SIG-M5 treated with dmso at 0.1 percent for 504 hours (cell line): ENCODE results near the gene KCNA10.
"Not testable (repeated sequence)": the region's sequence is repeated elsewhere in the genome, so short reads cannot be mapped to it uniquely, and the experiment has no call there.

Source experiments
- DNase-seq: peaks from one replicate; lab custom pipeline; 2025; ENCODE audit not compliant: unreplicated experiment; lab: John Stamatoyannopoulos, UW

Gene KCNA10

GRCh38 chr1:110535985-110536384 lies 17.0 kb upstream of the KCNA10 start:
- no peak for DNase-seq

DNA sequence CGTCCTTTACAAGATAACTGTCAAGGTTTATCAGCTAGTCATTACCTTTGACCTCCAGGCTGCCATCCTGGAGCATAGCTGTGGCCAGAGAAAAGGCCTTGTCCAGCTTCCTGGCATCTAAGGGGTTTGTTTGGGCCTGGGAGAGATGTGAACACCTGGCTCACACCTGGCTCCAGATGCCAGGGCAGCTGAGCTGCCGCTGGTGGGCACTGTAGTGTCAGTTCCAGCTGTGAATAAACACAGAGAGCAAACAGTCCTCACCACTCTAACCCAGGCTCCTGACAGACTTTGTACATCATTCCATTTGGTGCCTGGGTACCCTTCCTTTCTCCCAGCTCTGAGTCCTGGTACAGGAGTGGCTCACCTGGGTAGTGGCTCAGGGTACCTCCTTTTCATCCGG lies 14.3 kb upstream of the KCNA10 start:
- no peak for DNase-seq

DNA sequence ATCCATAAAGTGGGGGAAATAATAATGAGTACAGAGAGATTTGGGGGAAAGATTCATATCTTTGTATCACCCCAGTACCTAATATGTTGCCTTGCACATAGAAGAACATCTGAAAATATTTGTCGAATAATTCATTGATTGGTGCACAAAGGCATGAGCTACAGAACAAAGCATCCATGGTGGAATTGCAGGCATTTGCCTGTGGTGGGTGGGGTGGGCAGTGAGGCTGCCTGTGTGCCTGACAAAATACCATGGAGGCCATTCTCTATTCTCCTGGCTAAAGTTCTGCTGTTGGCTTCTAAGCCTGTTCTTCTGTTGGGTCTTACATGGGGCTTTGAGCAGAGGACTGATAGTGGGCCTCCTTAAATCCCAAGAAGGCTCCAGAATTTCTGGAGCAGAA lies 10.0 kb upstream of the KCNA10 start:
- DNase-seq = no peak

DNA sequence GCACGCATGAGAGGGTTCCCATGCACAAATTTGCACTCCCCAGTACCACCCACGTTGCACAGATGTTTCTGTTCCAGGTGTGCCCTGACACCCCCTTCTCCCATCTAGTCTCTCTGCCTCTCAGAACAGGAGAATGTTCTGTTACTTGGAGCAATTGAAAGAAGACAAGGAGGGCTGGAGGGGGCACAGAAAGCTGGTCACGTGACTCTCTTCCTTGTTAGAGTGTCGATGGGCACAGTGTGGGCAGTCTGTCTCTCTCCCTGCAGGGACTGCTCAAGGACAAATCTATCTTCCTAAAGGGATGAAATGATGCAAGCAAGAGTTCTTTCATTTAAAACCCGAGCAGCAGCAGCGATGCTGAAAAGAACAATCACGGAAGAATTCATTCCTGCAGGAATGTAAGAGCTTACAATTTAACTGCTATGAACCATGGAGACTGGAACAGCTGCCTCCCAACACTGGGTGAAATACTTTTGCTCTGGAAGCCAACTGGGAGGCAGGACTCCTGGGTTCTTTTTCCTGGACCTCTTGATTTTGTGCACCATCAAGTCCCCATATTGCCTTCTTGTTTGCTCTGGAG lies 7.3 kb upstream of the KCNA10 start:
- DNase-seq = no peak

GRCh38 chr1:110525249-110525595 lies 6.2 kb upstream of the KCNA10 start:
- no peak for DNase-seq

DNA sequence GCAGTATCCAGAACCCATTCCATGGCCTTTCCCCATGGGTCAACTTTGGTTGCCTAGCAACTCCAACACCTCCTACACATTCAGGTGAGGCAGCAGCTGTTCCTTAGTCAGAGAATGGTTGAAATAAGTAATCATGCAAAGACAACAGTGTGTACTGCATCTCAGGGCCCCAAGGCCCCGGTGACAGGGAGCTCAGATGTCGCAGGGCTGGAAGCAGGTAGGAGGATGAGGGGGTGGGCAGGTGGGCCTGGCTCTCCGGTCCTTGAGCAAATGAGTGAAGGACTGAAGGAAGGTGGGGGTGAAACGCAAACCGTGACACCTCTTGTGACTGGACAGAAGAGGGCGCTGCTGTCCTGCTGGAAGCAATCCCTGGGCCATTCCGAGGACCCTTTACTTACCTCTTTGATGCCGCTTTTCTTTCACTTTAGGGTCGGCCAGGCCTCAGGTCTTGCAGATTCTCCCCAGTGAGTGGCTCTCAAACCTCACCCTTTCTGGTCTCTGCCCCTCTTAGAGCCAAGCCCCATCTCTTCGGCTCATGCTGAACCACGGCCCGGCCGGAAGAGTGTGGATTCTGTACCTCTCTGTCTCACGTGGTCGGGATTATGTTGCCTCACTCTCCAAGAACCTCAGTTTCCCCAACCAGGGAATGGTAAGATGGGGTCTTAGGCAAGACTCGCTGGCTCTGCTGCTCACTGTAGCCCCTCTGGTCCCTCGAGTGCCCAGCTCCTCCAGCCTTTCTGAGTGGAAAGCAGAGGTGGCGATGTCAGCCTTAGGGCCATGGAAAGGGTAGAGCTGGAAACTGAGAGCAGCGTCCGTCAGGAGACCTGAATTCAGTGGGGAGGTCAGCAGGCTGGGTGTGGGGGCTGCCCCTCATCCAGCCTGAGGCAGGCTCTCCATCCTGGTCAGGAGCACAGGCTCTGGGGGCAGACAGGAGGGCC lies 5.6 kb upstream of the KCNA10 start:
- DNase-seq = peak; percentile 61

GRCh38 chr1:110523011-110523410 lies 4.0 kb upstream of the KCNA10 start:
- DNase-seq = peak; percentile 18

DNA sequence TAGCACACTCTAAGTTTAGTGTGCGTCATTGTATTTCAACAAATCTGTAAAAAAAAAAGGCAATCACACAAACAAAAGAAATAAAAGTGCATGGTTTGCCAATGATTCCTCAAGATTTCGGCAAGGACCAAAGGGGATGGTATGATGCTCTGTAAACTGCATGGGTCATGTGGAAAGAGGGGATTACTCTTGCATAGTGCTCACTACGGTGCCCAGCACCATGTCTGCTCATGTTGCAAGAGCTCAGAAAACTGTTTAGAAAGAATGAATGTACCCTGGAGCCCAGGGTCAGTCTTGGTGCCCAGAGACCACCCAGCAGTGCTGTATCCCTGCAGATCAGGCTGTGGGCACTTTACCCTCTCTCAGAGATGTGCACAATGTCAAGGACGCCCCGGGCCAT lies 3.6 kb upstream of the KCNA10 start:
- no peak for DNase-seq

GRCh38 chr1:110520827-110521226 lies 1.9 kb upstream of the KCNA10 start:
- DNase-seq = no peak

- no peak for DNase-seq
Observed at GRCh38 chr1:110515891-110516290, 3.1 kb downstream of the KCNA10 start.

DNA sequence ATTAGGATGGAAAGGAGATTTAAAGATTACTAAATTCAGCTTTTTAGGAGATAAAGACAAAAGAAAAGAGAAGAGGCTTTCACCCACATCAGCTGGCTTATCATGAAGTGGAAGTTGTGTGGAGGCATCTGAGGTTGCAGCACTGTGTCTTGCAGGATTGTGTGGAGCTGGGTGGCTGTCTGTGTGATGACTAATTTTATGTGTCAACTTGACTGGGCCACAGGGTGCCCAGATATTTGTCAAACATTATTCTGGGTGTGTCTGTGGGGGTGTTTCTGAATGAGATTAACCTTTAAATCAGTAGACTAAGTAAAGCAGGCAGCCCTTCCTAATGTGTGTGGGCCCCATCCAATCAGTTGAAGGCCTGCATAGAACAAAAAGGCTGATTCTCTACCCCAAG lies 3.9 kb downstream of the KCNA10 start:
- no peak for DNase-seq

GRCh38 chr1:110513511-110513910 lies 5.5 kb downstream of the KCNA10 start:
- no peak for DNase-seq

- no peak for DNase-seq
Observed at GRCh38 chr1:110511436-110511835, 7.5 kb downstream of the KCNA10 start.

- not testable (repeated sequence) for DNase-seq
Observed at GRCh38 chr1:110510921-110511320, 8.1 kb downstream of the KCNA10 start.

GRCh38 chr1:110509655-110510054 lies 9.3 kb downstream of the KCNA10 start:
- DNase-seq = no peak

DNA sequence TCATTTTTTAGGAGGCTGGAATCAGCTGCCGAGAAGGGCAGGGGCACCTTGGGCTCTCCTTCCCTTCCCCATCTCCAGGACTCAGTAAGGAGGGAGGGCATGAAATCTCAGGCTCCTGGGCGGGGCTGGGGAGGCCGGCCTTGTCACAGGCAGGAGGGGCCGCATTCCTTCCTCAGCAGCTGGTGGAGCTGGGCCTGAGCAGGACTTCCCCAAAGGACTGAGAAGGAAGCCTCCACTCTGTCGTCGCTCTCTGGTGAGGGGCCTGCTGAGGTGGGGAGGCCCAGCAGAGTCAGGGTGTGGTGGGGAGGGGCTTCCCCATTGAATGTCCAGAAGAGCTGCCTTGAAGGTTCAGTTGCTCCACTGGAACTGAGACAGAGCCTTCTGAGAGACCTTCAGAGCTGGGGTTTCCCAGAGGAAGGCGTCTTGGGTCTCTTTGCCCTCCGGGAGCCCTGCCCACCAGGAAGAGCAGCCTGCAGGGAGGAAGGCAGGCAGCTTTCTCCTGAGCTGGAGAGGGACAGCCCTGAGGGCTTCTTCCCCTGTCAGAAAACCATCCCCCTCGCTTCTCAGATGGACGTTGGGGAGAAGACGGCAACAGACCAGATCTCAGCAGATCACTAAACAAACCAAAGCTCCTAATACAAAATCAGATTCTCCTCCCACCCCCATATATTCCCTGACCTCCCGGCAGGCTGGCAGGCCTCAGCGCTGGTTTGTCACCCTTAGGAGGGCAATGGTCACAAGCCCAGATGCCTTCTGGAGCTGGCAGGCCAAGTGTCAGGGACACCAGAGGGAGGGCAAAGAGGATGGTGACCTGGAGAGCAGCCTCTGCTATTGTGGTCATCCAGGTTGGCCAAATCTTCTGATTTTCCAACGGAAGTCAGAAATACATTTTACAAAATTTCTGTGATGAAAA lies 10.7 kb downstream of the KCNA10 start:
- DNase-seq = peak; percentile 24

DNA sequence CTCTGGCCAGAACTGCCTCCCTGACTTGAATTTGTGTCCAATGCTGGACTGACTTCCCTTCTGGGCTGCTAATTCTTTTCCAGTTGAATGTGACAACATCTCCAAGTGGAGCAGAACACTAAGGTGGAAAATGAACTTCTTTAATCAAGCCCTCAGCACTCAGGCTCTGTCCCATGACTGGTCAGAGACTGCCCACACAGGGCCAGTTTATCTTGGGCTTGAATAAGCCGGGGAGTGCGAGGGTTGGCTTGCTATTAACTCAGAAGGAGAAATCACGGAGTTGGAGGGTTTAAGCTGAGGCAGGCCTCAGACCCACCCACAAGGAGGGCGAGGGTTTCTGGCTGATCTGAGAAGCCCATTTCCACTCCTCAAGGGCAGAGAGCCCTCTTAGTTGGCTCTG lies 12.4 kb downstream of the KCNA10 start:
- DNase-seq = no peak

DNA sequence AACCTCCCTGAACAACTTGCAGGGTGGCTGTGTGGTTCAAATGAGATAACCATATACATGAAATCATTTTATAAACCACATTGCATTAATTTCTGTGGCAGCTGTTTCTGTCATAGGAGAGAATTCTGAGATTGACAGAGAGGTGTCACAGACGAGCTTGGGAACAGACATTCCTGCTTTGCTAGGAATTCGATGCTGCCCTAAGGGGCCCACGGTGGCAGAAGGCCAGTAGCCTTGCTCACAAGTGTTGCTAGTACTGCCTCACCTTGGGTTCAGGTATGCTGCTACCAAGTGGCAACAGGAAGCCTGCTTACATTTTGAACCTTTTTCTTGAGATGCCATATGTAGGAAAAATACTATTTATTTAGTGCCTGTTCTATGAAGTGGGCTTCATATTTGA lies 13.4 kb downstream of the KCNA10 start:
- DNase-seq = no peak

DNA sequence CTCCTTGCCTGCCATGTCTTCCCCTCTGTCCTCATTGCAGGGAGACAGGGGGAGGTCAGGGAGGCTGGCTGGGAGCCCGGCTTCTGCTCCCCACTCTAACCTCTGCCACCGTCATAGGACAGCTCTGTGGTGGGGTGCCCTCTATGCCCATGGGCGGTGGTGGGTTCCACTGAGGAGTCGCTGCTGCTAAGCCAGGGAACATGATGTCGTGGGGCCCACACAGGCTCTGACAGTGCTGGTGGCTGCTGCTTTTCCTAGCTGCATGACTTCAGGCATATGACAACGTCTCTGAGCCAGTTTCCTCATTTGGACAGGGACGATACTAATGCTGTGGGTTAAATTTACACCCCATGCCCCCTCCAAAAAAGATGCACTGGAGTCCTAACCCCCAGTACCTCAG lies 14.7 kb downstream of the KCNA10 start:
- DNase-seq = no peak

DNA sequence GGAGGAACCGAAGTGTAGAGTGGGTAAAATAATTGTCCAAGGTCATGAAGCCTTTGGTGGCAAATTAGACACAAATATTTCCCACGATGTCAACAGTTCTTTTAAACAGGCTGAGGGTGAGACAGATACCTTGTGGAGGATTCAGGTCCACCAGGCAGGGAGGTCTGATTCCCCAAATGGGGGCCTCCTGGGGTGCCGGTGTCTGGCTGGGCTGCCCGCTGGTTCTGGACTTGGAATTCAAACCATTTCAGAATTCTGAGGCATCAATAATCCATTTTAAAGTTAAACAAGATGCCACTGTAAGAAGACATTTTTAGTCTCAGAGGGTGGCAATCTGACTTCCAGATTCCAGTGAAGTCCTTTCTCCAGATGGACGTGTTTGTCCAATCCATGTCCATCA lies 15.5 kb downstream of the KCNA10 start:
- no peak for DNase-seq

- DNase-seq = peak; percentile 79
Observed at GRCh38 chr1:110502402-110503151, 16.4 kb downstream of the KCNA10 start.
